Measurements from ENCODE around the gene NR0B2.
"Not testable (repeated sequence)": the region's sequence is repeated elsewhere in the genome, so short reads cannot be mapped to it uniquely, and the experiment has no call there.

Gene NR0B2

GRCh38 chr1:26913754-26914619 is at the start of gene NR0B2:
TSS of gene NR0B2 (minus strand) at chr1:26913975. CDS start at chr1:26913940, 35 bp downstream.
- peak; percentile 71 for DNase-seq

GRCh38 chr1:26961826-26962225 is 48.1 kb upstream of the NR0B2 start:
- no peak for DNase-seq

GRCh38 chr1:26960625-26960966 is 46.8 kb upstream of the NR0B2 start:
- no peak for DNase-seq

GRCh38 chr1:26959722-26960624 is 46.2 kb upstream of the NR0B2 start, which contains the start of gene KDF1:
TSS of gene KDF1 (minus strand) at chr1:26960468. CDS start at chr1:26952380, 8,088 bp downstream.
- DNase-seq: peak; percentile 69

- no peak for DNase-seq
These were observed 45.5 kb upstream of the NR0B2 start for GRCh38 chr1:26959270-26959669.

GRCh38 chr1:26957306-26957705 is 43.5 kb upstream of the NR0B2 start:
- no peak for DNase-seq

- DNase-seq: no peak
These were observed 42.5 kb upstream of the NR0B2 start for GRCh38 chr1:26956321-26956720.

- no peak for DNase-seq
These were observed 39.6 kb upstream of the NR0B2 start for GRCh38 chr1:26953374-26953773.

- no peak for DNase-seq
These were observed 38.2 kb upstream of the NR0B2 start for GRCh38 chr1:26951821-26952497.

- DNase-seq: no peak
These were observed 37.4 kb upstream of the NR0B2 start for GRCh38 chr1:26951216-26951615.

GRCh38 chr1:26950602-26951001 is 36.8 kb upstream of the NR0B2 start:
- no peak for DNase-seq

- no peak for DNase-seq
These were observed 36.1 kb upstream of the NR0B2 start for GRCh38 chr1:26949926-26950319.

- DNase-seq: no peak
These were observed 35.6 kb upstream of the NR0B2 start for GRCh38 chr1:26949266-26949925.

- not testable (repeated sequence) for DNase-seq
These were observed 34.9 kb upstream of the NR0B2 start for GRCh38 chr1:26948725-26949057.

- DNase-seq: no peak
These were observed 32.5 kb upstream of the NR0B2 start for GRCh38 chr1:26946270-26946669.

GRCh38 chr1:26945728-26946127 is 32.0 kb upstream of the NR0B2 start:
- no peak for DNase-seq

GRCh38 chr1:26945138-26945537 is 31.4 kb upstream of the NR0B2 start:
- DNase-seq: no peak

- DNase-seq: no peak
These were observed 28.9 kb upstream of the NR0B2 start for GRCh38 chr1:26942656-26943055.

GRCh38 chr1:26941311-26941710 is 27.5 kb upstream of the NR0B2 start:
- DNase-seq: no peak

GRCh38 chr1:26938659-26939025 is 24.9 kb upstream of the NR0B2 start:
- no peak for DNase-seq

GRCh38 chr1:26938004-26938658 is 24.4 kb upstream of the NR0B2 start:
- no peak for DNase-seq

GRCh38 chr1:26936823-26937222 is 23.0 kb upstream of the NR0B2 start:
- DNase-seq: no peak

All from NCI-H2171 treated with DMSO at 0.1 percent for 48 hours (cell line).